GM12864 (cell line): Measurements from ENCODE around the gene EPHA2.

ENCODE experiments used
- DNase-seq: peaks from one replicate; pipeline ENCODE4 v3.0.0-alpha.2; 2011; ENCODE audit warnings: low read depth
- H3K4me3 ChIP-seq: 2 replicates; pipeline ENCODE4 v1.5.1; 2011; ENCODE audit warnings: mild to moderate bottlenecking, low read depth, low read length, control low read depth
- CTCF ChIP-seq: IDR thresholded peaks from 2 replicates; pipeline ENCODE4 v1.5.1; 2011; ENCODE audit warnings: low read depth, mild to moderate bottlenecking, moderate library complexity, low read length, control low read depth, inconsistent platforms; ENCODE audit errors: missing control alignments

The EPHA2 gene

GRCh38 chr1:16083486-16083885 lies 72.4 kb downstream of the EPHA2 start:
- TF ChIP-seq CTCF: no peak
- no peak for DNase-seq
- H3K4me3 ChIP-seq: no peak overlapping the region

GRCh38 chr1:16082283-16083038 lies 73.4 kb downstream of the EPHA2 start:
- H3K4me3 ChIP-seq: no peak overlapping the region
- DNase-seq: no peak
- peak; percentile 90 for TF ChIP-seq CTCF

- no peak overlapping the region for H3K4me3 ChIP-seq
- no peak for DNase-seq
- no peak for TF ChIP-seq CTCF
Measured at GRCh38 chr1:16081636-16082035, 74.2 kb downstream of the EPHA2 start.

GRCh38 chr1:16080422-16081150 lies 75.3 kb downstream of the EPHA2 start:
- no peak overlapping the region for H3K4me3 ChIP-seq
- DNase-seq: no peak
- no peak for TF ChIP-seq CTCF

- H3K4me3 ChIP-seq: no peak overlapping the region
- peak; percentile 97 for TF ChIP-seq CTCF
- DNase-seq: peak; percentile 30
Measured at GRCh38 chr1:16078925-16079656, 76.8 kb downstream of the EPHA2 start.

- no peak for TF ChIP-seq CTCF
- H3K4me3 ChIP-seq: no peak overlapping the region
- no peak for DNase-seq
Measured at GRCh38 chr1:16077406-16078245, 78.2 kb downstream of the EPHA2 start.
